GM19328 (cell line): Measurements from ENCODE around the gene MYBPC2.
"Not testable (repeated sequence)": the region's sequence is repeated elsewhere in the genome, so short reads cannot be mapped to it uniquely, and the experiment has no call there.

ENCODE experiments used
- ATAC-seq: cut with Tn5 transposase; IDR thresholded peaks from one replicate; pipeline ENCODE4 v1.9.1; 2021; ENCODE audit warnings: mild to moderate bottlenecking, moderate library complexity; ENCODE audit not compliant: unreplicated experiment

Gene MYBPC2

DNA sequence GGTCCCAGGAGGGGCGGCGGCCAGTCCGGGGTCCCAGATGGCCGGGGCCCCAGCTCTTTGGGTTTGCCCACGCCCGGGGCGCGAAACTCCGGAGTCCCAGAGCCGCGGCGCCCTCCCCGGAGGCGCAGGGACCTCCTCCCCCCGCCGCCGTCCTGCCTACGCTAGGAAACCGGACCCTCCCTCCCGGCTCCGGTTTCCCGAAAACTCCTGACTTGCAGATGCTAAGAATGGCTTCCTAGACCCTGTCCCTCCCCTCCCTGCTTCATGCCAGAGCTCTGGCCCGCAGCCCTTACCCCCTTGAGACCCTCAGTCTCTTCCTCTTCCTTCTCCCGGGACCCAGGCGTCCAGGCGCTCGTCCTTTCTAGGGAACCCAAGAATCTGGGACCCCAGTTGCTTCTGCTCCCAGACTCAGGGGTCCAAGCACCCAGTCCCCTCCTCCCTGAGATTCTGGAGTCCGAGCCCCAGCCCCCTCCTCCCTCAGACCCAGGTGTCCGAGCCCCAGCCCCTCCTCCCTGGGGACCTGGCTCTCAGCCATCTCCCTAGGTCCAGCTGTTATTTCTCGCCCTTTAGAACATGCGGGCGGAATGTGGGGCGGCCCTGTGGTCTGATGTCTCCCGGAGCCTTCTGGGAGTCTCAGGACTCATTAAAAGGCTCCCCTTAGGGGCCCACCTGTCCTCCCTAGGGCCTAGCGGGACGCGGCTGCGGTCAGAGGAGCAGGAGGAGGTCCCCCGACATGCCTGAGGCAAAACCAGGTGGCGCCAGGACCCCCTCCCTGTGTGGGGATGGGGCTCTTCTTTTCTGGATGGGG is at the start of gene MYBPC2:
TSS of gene MYBPC2 (plus strand) at position 672 of the 808 bp plus-strand sequence. CDS start at position 734, 62 bp downstream.
- no peak for ATAC-seq

DNA sequence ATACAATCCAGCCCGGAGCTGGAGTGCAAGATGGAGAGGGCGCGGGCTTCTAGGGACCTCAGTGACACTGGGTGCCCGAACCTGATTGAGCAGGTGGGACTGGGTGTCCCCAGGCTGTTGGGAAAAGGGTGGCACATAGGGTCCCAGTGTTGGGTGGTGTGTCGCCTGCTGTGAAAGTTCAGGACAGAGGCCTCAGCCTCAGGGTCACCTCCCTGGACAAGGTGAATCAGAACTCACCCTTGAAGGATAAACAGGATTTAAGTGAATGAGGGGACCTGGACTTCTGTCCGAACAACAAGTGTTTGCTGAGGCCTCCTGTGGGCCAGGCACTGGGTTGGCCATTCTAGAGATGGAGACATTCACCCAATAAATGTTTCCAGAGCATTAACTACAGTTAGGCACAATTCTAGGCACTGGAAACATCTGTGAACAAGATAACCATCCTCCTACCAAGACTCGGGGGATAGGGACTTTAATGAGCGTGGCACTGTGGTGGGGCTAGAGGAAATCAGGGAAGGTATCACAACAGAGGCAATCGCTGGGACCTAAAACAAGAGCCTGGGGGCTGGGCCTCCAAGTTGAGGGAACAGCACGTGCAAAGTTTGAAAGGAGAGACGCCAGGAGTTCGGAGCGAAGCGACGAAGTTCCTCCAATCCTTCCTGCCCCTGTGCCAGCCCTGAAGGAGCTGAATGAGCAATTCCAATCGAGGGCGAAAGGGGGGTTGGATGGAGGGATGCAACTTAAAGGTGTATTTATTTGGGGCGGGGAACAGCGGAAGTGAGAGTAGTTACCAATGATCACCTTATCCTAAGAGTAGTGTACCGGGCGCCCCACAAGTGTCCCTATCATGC is 49.5 kb upstream of the MYBPC2 start:
- ATAC-seq: peak; percentile 15

DNA sequence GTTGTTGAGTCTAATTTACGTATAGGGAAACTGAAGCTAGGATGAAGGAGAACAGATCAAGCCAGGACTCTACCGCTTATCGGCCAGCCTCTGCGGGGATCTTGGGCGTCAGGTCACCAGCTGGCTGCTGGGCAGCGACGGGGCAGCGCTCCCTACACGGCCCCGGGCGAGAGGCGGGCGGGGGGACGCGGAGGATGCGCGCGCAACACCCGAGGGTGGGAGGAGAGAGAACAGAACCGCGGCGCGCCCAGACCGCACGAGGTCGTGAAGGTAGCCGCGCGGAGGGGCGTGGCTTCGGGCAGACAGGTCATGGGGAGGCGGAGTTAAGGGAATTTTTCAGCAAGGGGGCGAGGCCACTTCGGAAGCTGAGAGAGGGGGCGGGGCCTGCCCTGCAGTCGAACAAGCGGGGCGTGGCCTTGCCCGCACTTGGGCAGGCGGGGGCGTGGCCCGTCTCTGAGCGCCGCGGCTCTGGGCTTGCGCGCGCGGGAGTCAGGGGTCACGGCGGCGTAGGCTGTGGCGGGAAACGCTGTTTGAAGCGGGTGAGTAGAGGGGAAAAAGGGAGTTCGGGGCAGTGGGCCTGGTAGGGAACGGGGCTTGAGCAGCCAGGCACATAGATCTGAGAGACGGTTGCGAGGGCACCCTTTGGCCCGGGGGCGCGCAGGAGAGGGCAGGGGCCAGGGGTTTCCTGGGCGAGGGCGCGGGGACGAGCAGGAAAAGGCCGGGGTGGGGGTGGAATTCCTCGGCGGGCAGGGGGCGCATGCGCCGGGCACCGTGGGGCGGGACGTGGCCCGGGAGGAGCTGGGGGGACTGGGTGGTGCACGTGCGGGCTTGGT is 48.6 kb upstream of the MYBPC2 start, which contains the start of gene POLD1:
TSS of gene POLD1 (plus strand) at position 496 of the 833 bp plus-strand sequence. CDS start 14,505 bp downstream, outside the sequence.
- peak; percentile 79 for ATAC-seq

DNA sequence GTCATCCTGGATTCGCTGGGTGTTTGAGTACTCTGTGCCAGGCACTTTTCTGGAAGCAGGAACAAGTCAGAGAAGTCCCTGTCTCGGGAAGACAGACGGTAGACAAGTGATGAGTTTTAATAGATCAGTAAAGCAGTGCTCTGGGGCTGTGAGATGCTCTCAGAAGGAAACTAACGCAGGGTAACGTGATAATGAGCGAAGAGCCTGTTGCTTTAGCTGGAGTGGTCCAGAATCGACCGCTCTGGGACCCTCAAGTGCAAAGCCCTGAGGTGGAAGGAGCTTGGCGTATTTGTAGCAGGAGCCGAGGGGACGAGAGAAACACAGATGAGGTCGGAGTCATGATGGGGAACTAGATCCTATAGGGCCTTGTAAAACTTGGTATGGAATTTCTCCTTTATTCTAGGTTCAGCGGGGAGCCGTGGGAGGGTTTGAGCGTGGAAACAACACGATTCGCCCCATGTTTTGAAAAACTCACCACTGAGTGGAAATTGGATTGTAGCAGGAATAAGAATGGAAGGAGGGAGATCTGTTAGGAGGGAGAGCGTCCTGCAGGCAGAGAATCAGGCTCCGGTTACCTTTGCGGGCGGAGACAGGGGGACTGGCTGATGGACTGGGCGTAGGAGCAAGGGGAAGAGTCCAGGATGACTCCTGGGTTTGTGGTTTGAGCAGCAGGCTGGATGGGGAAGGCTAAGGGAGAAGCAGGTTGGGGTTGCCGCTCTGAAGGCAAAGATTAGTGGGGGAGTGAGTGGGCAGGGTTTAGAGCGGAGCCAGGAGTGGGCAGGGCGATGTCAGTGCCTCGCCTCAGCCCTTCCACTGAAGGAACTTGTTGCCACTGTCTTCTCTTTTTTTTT is 47.8 kb upstream of the MYBPC2 start:
- ATAC-seq: no peak

DNA sequence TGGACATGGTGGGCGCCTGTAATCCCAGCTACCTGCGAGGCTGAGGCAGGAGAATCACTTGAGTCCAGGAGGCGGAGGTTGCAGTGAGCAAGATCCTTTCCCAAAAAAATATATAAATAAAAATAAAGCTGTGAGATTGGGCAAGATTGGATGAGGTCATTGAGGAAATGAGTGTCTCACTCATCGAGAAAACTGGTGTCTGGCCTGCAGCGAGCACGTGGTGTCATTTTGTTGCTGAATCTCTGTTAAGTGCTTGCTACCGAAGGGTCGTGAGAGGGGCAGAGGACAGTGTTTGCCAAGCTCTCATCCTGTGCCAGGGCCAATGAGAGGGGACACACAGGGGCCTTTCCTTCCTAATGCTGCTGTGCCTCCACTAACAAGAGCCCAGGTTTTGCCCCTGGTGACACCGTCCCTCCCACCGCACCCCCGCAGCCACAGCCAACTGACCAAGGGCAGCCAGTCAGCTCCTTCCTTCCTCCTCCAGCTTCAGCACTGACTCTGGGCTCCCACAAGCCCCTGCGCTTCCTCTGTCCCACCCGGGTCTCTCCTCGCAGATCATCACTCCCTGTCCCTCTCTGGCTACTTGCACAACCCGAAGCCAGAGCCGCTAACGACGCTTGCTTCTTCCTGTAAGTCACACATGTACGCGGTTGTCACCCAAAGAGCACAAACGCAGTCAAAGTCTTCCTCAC is 45.4 kb upstream of the MYBPC2 start:
- ATAC-seq: no peak

DNA sequence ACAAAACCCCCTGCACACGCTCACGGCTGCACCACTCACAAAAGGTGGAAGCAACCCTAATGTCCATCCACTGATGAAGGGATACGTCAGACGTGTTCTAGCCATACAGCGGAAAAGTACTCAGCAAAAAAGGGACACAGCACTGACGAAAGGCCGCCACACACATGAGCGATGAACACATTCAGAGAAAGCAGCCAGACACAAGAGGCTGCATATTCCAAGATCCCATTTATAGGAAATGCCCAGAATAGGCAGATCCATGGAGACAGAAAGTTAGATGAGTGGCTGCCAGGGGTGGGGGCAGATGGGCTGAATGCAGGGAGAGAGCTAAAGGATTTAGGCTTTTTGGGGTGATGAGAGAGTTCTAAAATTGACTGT is 44.8 kb upstream of the MYBPC2 start:
- no peak for ATAC-seq

DNA sequence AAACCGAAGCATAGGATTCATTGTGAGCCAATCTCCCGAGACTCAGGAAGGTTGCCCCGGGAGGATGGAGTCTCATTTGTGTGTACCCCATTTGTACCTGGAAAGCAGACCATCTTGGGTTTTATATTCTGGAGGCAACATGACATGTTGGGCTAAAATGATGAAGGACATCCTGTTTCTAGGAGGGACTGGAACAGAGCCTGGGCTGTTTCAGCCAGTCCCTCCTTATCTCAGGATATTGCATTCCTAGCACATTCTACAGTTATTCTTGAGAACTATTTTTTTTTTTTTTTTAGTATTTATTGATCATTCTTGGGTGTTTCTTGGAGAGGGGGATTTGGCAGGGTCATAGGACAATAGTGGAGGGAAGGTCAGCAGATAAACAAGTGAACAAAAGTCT is 42.4 kb upstream of the MYBPC2 start:
- not testable (repeated sequence) for ATAC-seq

DNA sequence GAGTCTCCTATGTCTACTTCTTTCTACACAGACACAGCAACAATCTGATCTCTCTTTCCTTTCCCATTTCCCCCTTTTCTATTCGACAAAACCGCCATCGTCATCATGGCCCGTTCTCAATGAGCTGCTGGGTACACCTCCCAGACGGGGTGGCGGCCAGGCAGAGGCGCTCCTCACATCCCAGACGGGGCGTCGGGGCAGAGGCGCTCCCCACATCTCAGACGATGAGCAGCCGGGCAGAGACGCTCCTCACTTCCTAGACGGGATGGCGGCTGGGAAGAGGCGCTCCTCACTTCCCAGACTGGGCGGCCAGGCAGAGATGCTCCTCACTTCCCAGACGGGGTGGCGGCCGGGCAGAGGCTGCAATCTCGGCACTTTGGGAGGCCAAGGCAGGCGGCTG is 41.7 kb upstream of the MYBPC2 start:
- ATAC-seq: not testable (repeated sequence)

DNA sequence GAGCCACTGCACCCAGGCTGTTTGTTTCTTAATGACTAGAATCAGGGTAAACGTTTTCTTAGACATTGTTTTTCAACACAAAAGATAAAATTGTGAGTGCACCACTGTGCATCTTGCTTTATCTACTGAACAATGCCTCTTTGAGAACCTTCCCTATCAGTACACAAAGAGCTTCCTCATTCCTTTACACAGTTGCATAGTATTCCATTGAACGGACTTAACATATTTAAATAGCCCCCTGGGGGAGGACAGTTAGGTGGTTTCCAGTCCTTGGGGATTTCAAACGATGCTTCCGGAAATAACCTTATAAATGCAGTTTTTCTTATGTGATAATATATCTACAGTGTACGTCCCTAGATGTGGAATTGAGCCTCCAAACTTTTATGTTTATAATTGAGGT is 39.9 kb upstream of the MYBPC2 start:
- no peak for ATAC-seq

DNA sequence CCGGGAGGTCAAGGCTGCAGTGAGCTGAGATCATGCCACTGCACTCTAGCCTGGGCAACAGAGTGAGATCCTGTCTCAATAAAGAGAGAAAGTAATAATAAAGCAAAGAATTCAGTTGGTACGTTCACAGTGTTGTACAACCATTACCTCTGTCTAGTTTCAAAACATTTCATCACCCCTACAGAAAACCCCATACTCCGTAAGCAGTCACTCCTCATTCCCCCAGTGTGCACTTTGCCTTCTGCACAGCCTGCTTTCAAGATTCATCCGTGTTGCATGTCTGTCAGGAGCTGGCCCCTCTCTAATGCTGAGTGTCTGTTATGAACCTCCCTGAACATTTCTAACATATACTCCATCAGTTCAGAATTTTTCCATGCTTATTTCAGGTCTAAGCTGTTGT is 39.1 kb upstream of the MYBPC2 start:
- no peak for ATAC-seq

DNA sequence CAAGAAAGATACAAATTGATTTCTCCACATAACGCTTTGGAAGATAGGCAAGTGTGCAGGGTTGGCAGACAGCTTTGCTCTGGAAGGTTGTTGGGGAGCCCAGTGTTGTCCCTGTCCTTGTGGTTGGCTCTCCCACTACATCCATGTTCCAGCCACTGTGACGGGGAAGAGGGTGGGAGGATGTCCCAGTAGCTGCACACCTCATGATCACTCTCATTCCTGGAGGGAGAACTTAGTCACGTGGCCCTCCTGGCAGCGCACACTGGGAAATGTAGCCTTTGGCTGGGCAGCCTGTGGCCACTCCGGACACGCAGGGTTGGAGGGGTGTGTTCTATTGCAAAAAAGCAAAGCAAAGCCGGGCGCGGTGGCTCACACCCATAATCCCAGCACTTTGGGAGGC is 38.7 kb upstream of the MYBPC2 start:
- ATAC-seq: no peak

DNA sequence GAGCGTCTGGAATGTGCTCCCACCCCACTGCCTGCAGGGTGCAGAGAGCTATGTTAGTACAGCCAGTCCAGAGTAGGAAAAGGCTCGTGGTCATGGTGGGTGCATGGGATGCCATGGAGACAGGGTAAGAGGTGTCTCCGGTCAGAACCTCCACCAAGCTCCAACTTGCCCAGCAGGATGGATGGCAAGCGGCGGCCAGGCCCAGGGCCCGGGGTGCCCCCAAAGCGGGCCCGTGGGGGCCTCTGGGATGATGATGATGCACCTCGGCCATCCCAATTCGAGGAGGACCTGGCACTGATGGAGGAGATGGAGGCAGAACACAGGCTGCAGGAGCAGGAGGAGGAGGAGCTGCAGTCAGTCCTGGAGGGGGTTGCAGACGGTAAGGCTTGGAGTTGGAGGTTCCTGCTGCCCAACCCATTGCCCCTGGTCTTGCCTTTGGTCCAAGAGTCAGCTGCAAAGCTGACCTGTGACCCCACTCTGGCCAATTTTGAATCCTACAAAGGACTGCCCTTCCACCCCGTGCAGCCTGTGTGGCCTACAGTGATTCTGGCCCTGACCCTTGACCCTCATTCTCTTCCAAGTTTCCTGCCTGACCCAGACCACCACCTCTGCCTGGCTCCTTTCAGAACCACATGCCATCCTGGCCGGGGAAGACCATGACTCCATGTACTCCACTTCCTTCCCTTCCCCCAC is 33.9 kb upstream of the MYBPC2 start:
- no peak for ATAC-seq

DNA sequence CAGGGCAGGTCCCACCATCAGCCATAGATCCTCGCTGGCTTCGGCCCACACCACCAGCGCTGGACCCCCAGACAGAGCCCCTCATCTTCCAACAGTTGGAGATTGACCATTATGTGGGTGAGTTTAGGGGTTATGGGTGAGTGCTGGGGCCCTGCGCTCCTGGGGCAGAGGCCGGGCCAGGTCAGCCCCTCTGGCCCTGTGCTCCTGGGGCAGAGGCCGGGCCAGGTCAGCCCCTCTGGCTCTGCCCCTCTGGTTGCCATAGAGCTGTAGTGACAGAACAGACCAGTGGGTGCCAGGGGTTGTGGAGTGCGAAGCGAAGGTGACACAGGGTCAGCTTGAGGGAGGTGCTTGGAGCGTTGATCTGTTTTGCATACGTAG is 33.3 kb upstream of the MYBPC2 start:
- no peak for ATAC-seq

DNA sequence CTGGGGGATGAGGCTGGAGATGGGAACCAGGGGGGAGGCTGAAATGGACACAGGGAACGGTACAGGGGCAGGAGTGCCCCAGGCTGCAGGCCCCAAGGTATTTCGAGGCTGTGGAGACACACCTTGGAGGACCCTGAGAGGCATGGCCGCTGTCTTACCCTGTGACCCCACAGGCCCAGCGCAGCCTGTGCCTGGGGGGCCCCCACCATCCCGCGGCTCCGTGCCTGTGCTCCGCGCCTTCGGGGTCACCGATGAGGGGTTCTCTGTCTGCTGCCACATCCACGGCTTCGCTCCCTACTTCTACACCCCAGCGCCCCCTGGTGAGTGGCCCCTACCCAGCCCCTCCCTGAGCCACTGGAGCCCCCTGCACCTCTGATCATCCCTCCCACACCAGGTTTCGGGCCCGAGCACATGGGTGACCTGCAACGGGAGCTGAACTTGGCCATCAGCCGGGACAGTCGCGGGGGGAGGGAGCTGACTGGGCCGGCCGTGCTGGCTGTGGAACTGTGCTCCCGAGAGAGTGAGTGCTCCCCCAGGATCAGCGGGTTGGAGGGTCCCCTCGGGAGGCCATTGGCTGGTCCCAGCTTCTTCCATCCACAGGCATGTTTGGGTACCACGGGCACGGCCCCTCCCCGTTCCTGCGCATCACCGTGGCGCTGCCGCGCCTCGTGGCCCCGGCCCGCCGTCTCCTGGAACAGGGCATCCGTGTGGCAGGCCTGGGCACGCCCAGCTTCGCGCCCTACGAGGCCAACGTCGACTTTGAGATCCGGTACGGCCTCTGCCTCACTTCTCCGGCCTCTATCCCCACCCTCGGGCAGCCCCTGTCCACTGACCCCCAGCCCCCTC is 30.9 kb upstream of the MYBPC2 start:
- no peak for ATAC-seq

DNA sequence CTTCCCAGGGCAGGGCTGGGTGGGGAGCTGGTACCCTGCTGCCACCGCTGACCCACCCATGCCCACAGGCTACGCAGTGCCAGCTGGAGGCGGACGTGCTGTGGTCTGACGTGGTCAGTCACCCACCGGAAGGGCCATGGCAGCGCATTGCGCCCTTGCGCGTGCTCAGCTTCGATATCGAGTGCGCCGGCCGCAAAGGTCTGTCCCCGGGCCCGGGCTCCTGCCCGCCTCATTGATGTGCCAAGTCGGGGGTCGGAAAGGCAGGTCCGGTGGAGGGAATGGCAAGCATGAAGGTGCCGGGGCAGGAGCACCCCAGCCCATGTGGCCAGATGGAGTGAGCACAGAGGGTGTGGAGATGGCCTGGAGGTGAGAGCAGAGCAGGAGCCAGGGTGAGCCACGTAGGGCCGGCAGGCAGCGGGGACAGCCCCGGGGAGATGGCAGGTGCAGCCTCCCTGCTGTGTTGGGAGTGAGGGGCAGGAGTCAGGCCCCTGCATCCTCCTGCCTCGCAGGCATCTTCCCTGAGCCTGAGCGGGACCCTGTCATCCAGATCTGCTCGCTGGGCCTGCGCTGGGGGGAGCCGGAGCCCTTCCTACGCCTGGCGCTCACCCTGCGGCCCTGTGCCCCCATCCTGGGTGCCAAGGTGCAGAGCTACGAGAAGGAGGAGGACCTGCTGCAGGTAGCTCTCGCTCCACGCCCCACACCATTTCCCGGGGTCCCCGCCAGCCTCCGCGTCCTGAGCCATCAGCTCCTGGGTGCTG is 30.0 kb upstream of the MYBPC2 start:
- no peak for ATAC-seq

DNA sequence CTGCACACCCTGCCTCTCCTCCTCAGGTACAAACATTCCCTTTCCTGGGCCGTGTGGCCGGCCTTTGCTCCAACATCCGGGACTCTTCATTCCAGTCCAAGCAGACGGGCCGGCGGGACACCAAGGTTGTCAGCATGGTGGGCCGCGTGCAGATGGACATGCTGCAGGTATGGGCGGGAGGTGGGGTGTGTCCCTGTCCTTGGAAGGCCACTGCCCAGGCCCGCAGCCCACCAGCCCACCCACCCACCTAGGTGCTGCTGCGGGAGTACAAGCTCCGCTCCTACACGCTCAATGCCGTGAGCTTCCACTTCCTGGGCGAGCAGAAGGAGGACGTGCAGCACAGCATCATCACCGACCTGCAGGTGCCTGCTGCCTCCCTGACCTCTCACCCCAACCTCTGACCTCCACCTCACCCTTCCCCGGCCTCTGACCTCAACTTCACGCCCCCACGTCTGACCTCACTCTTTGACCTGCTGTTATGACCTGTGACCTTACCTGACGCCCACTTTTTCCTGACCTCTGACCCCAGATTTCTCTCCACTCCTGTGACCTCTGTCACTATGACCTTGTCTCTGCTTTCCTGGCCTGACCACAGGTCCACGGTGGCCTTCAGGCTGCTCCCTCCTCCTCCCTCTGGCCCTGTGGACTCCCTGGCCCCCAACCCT is 26.4 kb upstream of the MYBPC2 start:
- ATAC-seq: no peak

DNA sequence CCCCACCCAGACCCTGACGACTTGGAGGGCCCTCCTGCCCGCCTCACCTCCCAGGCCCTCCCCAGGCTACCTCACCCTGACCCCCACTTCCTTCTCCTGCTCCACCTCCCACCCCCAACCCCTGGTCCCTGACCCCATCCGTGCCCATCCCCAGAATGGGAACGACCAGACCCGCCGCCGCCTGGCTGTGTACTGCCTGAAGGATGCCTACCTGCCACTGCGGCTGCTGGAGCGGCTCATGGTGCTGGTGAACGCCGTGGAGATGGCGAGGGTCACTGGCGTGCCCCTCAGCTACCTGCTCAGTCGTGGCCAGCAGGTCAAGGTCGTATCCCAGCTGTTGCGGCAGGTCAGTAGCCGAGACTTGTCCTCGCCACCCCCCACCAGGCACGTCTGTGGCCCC is 25.9 kb upstream of the MYBPC2 start:
- ATAC-seq: no peak
